ENCODE results near the gene SH2D7.

SH2D7 gene

DNA sequence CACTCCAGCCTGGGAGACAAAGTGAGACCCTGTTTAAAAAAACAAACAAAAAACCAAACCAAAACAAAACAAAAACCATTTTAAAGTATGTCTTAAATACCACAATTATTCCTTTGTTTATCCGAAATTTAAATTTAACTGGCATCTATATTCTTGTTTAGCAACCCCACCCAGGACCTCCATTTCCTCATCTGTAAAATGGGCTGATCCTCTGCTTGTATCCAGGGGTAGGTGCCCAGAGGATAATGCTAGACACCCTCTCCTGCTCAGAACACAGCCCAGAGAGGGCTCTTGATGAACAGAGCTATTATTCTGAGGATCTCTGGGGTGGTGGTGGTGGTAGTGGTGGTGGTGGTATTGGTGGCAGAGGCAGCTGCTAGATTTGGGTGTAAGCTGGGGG, 9.8 kb downstream of the SH2D7 start:
- Histone ChIP-seq H3K27me3 (ENCODE audit: control insufficient read depth in 2 of 2, insufficient read depth in 2 of 2, low read length in 2 of 2) (no peaks in the 10 kb centered on the region), H3K9ac (ENCODE audit: low read depth in 1 of 2, low read length in 2 of 2) (no peak overlapping the region), H3K27ac (ENCODE audit: low read depth in 2 of 2, low read length in 2 of 2) (no peak overlapping the region), H3K9me3 (ENCODE audit: control insufficient read depth in 2 of 2, low read length in 2 of 2) (no peaks in the 10 kb centered on the region), H3K4me3 (ENCODE audit: low read length in 2 of 2) (no peak overlapping the region), H3K36me3 (ENCODE audit: control insufficient read depth in 2 of 2, insufficient read depth in 2 of 2, low read length in 2 of 2) (no peaks in the 10 kb centered on the region), H3K4me1 (ENCODE audit: control insufficient read depth in 2 of 2, insufficient read depth in 2 of 2, low read length in 2 of 2) (peaks cover 0 to 10% of the 10 kb centered on the region in 2 donors)

DNA sequence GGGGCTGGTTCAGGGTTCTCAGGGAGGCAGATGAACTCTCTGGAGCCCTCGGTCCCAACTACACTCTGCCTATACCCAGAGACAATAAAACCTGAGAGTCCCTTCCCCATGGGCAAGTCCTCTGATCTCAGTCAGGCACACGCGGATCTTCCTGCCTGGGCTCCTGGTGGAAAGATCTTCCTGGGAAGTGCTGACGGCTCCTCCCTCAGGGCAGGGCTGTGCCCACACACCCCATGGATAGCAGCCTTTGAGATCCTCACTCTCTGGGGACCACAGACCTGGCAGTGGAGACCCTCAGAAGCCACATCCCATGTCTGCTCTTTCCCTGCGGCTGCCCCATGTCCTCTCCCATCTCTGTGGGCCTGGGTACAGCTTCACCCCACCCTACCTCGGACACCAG, 10.4 kb downstream of the SH2D7 start:
- no peak overlapping the region for H3K9ac ChIP-seq (ENCODE audit: low read depth in 1 of 2, low read length in 2 of 2)
- no peaks in the 10 kb centered on the region for H3K36me3 ChIP-seq (ENCODE audit: control insufficient read depth in 2 of 2, insufficient read depth in 2 of 2, low read length in 2 of 2)
- H3K9me3 ChIP-seq (ENCODE audit: control insufficient read depth in 2 of 2, low read length in 2 of 2), result no peaks in the 10 kb centered on the region
- H3K27ac ChIP-seq (ENCODE audit: low read depth in 2 of 2, low read length in 2 of 2), result peak overlapping the region in 1 of 2 donors; percentile 67
- H3K4me1 ChIP-seq (ENCODE audit: control insufficient read depth in 2 of 2, insufficient read depth in 2 of 2, low read length in 2 of 2), result peaks cover 0 to 10% of the 10 kb centered on the region in 2 donors
- H3K4me3 ChIP-seq (ENCODE audit: low read length in 2 of 2), result no peak overlapping the region
- no peaks in the 10 kb centered on the region for H3K27me3 ChIP-seq (ENCODE audit: control insufficient read depth in 2 of 2, insufficient read depth in 2 of 2, low read length in 2 of 2)

DNA sequence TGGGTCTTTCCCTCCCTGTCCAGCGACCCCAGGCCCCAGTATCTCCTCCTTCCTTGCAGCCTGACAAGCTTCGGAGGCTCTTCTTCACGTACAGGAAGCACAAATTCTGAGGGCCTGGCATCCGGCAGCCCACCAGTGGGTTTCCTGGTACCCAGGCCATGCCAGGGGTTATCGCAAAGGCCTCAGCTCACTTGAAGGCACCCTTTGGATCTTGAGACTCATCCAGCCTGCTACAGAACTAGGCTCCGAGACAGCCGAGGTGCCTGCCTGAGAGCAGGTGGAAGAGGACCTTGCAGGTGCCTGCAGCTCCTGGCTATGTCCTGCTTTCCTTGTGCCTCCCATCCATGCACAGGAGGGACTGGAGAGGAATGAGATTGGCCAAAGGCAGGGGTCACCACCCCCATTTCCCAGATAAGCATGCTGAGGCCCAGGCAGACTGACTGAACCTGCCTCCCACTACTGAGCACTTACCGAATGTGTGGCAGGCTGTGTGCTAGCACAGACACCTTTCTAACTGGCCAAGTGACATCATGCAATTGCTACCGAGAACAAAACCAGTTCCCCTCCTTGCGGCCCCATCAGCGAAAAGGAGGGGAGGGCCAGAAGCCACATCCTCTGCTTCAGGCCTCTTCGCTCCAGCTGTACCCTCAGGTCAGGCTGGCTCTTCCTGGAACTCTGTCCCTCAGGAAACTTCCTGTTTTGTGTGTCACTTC, 11.2 kb downstream of the SH2D7 start:
- Histone ChIP-seq H3K27ac (ENCODE audit: low read depth in 2 of 2, low read length in 2 of 2) (peak overlapping the region in 1 of 2 donors; percentile 67), H3K4me3 (ENCODE audit: low read length in 2 of 2) (no peak overlapping the region), H3K9ac (ENCODE audit: low read depth in 1 of 2, low read length in 2 of 2) (peak overlapping the region in 1 of 2 donors; percentile 24), H3K27me3 (ENCODE audit: control insufficient read depth in 2 of 2, insufficient read depth in 2 of 2, low read length in 2 of 2) (no peaks in the 10 kb centered on the region), H3K9me3 (ENCODE audit: control insufficient read depth in 2 of 2, low read length in 2 of 2) (no peaks in the 10 kb centered on the region), H3K36me3 (ENCODE audit: control insufficient read depth in 2 of 2, insufficient read depth in 2 of 2, low read length in 2 of 2) (no peaks in the 10 kb centered on the region), H3K4me1 (ENCODE audit: control insufficient read depth in 2 of 2, insufficient read depth in 2 of 2, low read length in 2 of 2) (peaks cover 0 to 10% of the 10 kb centered on the region in 2 donors)

- H3K9ac ChIP-seq (ENCODE audit: low read depth in 1 of 2, low read length in 2 of 2), result no peak overlapping the region
- H3K27me3 ChIP-seq (ENCODE audit: control insufficient read depth in 2 of 2, insufficient read depth in 2 of 2, low read length in 2 of 2), result no peaks in the 10 kb centered on the region
- H3K4me1 ChIP-seq (ENCODE audit: control insufficient read depth in 2 of 2, insufficient read depth in 2 of 2, low read length in 2 of 2), result peaks cover 0 to 10% of the 10 kb centered on the region in 2 donors
- no peak overlapping the region for H3K4me3 ChIP-seq (ENCODE audit: low read length in 2 of 2)
- peak overlapping the region in 1 of 2 donors; percentile 43 for H3K27ac ChIP-seq (ENCODE audit: low read depth in 2 of 2, low read length in 2 of 2)
- no peaks in the 10 kb centered on the region for H3K36me3 ChIP-seq (ENCODE audit: control insufficient read depth in 2 of 2, insufficient read depth in 2 of 2, low read length in 2 of 2)
- no peaks in the 10 kb centered on the region for H3K9me3 ChIP-seq (ENCODE audit: control insufficient read depth in 2 of 2, low read length in 2 of 2)
These were observed 11.7 kb downstream of the SH2D7 start for GRCh38 chr15:78104119-78104479.

DNA sequence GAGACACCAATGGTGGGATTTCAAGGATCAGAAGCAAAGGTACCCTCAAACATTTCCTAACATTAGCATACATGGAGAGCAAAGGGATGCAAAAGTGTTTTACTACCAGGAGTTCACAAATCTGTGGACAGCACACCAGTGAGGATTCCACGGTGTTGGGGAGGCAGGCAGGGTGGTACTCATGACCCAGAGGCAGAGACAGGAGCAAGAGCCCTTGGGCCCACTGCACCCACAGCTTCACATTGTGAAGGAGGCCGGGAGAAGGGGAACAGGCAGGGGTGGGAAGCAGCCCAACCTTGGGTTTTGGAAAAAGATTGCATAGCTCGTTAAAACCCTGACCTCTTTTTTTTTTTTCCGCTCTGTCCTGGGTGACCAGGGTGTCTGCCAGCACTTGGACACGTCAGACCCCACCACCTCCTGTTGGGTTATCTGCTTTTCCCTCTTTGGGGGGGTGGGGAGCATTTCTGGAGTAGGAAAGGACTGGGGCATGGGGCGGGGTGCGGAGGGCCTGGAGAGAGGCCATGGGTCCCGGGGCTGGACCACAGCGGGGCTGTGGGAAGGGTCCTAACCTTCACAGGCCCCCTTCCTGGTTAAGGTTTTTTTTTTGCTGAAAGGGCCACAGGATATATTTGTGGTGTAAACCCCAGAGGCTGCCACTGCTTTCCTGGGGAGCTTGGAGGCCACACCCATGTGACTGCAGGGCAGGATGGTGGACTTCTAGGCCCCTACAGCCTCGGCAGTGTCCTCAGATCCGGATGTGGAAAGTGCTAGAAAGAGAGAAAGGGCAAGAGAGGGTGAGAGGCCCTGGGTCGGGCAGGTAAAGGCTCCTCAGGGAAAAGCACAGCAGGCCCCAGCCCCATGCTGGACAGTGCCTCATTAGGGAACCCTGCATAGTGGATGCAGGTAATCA, 12.5 kb downstream of the SH2D7 start:
- no peaks in the 10 kb centered on the region for H3K36me3 ChIP-seq (ENCODE audit: control insufficient read depth in 2 of 2, insufficient read depth in 2 of 2, low read length in 2 of 2)
- peak overlapping the region in 1 of 2 donors; percentile 43 for H3K27ac ChIP-seq (ENCODE audit: low read depth in 2 of 2, low read length in 2 of 2)
- no peaks in the 10 kb centered on the region for H3K9me3 ChIP-seq (ENCODE audit: control insufficient read depth in 2 of 2, low read length in 2 of 2)
- H3K4me3 ChIP-seq (ENCODE audit: low read length in 2 of 2), result no peak overlapping the region
- peaks cover 0 to 10% of the 10 kb centered on the region in 2 donors for H3K4me1 ChIP-seq (ENCODE audit: control insufficient read depth in 2 of 2, insufficient read depth in 2 of 2, low read length in 2 of 2)
- H3K9ac ChIP-seq (ENCODE audit: low read depth in 1 of 2, low read length in 2 of 2), result no peak overlapping the region
- no peaks in the 10 kb centered on the region for H3K27me3 ChIP-seq (ENCODE audit: control insufficient read depth in 2 of 2, insufficient read depth in 2 of 2, low read length in 2 of 2)

DNA sequence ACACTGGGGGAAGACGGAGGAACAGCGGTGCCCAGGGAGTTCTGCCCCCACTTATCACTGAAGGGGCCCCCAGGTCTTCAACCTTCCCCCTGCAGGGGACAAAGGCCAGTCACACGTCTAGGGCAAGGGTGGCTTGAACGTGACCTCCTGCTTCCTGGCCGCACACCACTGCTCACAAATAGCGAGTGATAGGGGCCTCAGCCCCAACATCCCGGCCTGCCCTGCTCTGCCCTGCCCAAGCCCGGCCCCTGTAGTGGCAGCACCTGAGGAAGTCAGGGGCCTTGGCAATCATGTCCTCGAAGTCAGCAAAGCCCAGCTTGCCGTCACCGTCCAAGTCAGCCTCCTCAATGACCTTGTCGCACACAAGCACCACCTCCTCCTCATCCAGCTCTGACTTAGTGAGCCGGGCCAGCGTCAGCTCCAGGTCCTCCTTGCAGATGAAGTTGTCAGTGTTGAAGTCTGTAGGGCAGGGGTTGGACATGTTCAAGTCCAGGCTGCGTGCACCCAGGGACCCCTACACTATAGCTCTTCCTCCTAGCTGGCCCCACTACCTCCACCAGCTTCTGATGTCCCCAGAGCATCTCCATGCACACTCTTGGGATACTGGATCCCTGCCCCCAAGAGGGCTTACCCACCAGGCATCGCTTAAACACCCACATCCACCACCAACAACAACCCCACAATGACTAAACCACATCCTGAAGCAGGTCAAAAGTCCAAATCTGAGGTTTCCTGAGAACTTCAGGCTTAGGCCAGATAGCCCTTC, 13.3 kb downstream of the SH2D7 start:
- Histone ChIP-seq H3K4me1 (ENCODE audit: control insufficient read depth in 2 of 2, insufficient read depth in 2 of 2, low read length in 2 of 2) (peaks cover 0 to 10% of the 10 kb centered on the region in 2 donors), H3K9ac (ENCODE audit: low read depth in 1 of 2, low read length in 2 of 2) (no peak overlapping the region), H3K36me3 (ENCODE audit: control insufficient read depth in 2 of 2, insufficient read depth in 2 of 2, low read length in 2 of 2) (no peaks in the 10 kb centered on the region), H3K4me3 (ENCODE audit: low read length in 2 of 2) (no peak overlapping the region), H3K27me3 (ENCODE audit: control insufficient read depth in 2 of 2, insufficient read depth in 2 of 2, low read length in 2 of 2) (no peaks in the 10 kb centered on the region), H3K27ac (ENCODE audit: low read depth in 2 of 2, low read length in 2 of 2) (no peak overlapping the region), H3K9me3 (ENCODE audit: control insufficient read depth in 2 of 2, low read length in 2 of 2) (no peaks in the 10 kb centered on the region)

- Histone ChIP-seq H3K4me1 (ENCODE audit: control insufficient read depth in 2 of 2, insufficient read depth in 2 of 2, low read length in 2 of 2) (peaks cover 0 to 10% of the 10 kb centered on the region in 2 donors), H3K36me3 (ENCODE audit: control insufficient read depth in 2 of 2, insufficient read depth in 2 of 2, low read length in 2 of 2) (no peaks in the 10 kb centered on the region), H3K27ac (ENCODE audit: low read depth in 2 of 2, low read length in 2 of 2) (no peak overlapping the region), H3K9ac (ENCODE audit: low read depth in 1 of 2, low read length in 2 of 2) (no peak overlapping the region), H3K9me3 (ENCODE audit: control insufficient read depth in 2 of 2, low read length in 2 of 2) (no peaks in the 10 kb centered on the region), H3K4me3 (ENCODE audit: low read length in 2 of 2) (no peak overlapping the region), H3K27me3 (ENCODE audit: control insufficient read depth in 2 of 2, insufficient read depth in 2 of 2, low read length in 2 of 2) (no peaks in the 10 kb centered on the region)
These were observed 15.1 kb downstream of the SH2D7 start for GRCh38 chr15:78107471-78107870.

DNA sequence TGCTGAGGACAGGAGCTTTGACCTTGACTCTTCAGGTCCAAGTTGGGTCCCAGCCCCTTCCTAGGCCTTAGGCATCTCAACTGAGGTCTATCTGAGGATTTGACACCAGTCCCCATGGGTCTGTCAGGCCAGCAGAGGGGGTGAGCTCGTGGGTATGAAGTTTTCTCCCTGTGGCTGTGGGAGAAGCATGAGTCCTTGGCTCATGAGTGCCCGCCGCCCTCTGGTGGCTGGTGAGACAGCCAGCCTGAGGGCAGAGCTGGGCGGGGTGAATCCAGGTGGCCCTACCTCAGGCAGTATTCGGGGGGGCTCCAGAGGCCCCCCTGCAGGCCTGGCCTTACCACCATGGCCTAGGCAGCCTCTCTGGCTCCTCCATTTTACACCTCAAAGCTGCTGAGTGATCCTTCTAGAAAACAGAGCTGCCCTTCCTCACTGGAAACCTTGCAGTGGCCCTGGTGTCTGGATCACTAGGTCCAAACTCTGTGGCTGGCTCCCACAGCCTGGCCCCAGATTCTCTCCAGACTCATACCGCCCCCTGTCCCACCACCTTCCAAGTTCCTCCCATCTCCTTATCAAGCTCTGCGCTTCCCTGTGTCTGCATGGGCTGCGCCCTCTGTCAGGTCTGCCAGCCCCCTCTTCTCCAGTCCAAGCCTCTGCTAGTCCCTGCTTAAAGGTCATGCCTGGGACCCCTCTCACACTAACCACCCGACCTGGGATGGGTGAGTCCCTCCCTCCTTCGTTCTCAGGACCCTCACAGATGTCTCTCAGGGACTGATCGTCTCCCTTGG, 16.1 kb downstream of the SH2D7 start:
- H3K36me3 ChIP-seq (ENCODE audit: control insufficient read depth in 2 of 2, insufficient read depth in 2 of 2, low read length in 2 of 2), result no peaks in the 10 kb centered on the region
- no peak overlapping the region for H3K9ac ChIP-seq (ENCODE audit: low read depth in 1 of 2, low read length in 2 of 2)
- no peak overlapping the region for H3K27ac ChIP-seq (ENCODE audit: low read depth in 2 of 2, low read length in 2 of 2)
- peaks cover 0 to 5% of the 10 kb centered on the region in 2 donors for H3K4me1 ChIP-seq (ENCODE audit: control insufficient read depth in 2 of 2, insufficient read depth in 2 of 2, low read length in 2 of 2)
- H3K4me3 ChIP-seq (ENCODE audit: low read length in 2 of 2), result no peak overlapping the region
- H3K27me3 ChIP-seq (ENCODE audit: control insufficient read depth in 2 of 2, insufficient read depth in 2 of 2, low read length in 2 of 2), result no peaks in the 10 kb centered on the region
- no peaks in the 10 kb centered on the region for H3K9me3 ChIP-seq (ENCODE audit: control insufficient read depth in 2 of 2, low read length in 2 of 2)

GRCh38 chr15:78109156-78109555, 16.8 kb downstream of the SH2D7 start:
- Histone ChIP-seq H3K9ac (ENCODE audit: low read depth in 1 of 2, low read length in 2 of 2) (no peak overlapping the region), H3K4me3 (ENCODE audit: low read length in 2 of 2) (no peak overlapping the region), H3K4me1 (ENCODE audit: control insufficient read depth in 2 of 2, insufficient read depth in 2 of 2, low read length in 2 of 2) (peaks cover 0 to 2% of the 10 kb centered on the region in 2 donors), H3K9me3 (ENCODE audit: control insufficient read depth in 2 of 2, low read length in 2 of 2) (no peaks in the 10 kb centered on the region), H3K27me3 (ENCODE audit: control insufficient read depth in 2 of 2, insufficient read depth in 2 of 2, low read length in 2 of 2) (no peaks in the 10 kb centered on the region), H3K36me3 (ENCODE audit: control insufficient read depth in 2 of 2, insufficient read depth in 2 of 2, low read length in 2 of 2) (no peaks in the 10 kb centered on the region), H3K27ac (ENCODE audit: low read depth in 2 of 2, low read length in 2 of 2) (no peak overlapping the region)

Data from mucosa of rectum (tissue), 2 donors.